Daoy (cell line): ENCODE data around the gene WWP2. TPM values are rescaled to one million over a fixed set of nuclear protein-coding genes. Genes with fewer than 3 reads are reported as not detected.
"Not testable (repeated sequence)": the region's sequence is repeated elsewhere in the genome, so short reads cannot be mapped to it uniquely, and the experiment has no call there.

Experiments
- DNase-seq: peaks from one replicate; pipeline ENCODE4 v3.0.0-alpha.2; 2015; ENCODE audit warnings: low read depth
- total RNA-seq: library from RNA; depleted of rRNA; stranded (reverse); fragments of >200 nt; shearing (Covaris generic); gene quantifications from 2 replicates; pipeline ENCODE4 v1.2.3, GENCODE V29; 2014

Gene WWP2
- total RNA-seq, 1 experiment from 2014 or later: 15.7 TPM

DNA sequence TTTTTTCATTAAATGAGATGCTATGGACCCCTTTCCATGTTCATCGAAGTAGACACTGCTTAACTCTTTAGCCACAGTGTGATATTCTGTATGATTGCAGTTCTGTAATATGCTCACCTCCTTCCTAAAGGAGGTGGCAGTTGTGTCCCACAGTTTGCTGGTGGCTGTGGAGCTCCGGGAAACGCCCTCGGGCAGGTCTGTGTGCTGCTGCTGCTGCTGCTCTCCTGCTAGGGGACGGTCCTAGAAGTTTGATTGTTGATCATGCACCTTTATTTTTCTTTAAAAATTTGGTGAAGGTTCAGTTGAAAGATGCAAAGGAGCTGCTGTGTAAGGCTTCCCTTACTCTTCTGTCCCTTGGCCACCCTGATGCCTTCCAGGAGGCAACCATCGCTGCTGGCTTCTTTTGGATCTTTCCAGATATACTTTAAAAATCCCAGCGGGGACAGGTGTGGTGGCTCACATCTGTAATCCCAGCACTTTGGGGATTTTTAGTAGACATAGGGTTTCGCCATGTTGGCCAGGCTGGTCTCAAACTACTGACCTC is 180.6 kb downstream of the WWP2 start:
- no peak for DNase-seq

DNA sequence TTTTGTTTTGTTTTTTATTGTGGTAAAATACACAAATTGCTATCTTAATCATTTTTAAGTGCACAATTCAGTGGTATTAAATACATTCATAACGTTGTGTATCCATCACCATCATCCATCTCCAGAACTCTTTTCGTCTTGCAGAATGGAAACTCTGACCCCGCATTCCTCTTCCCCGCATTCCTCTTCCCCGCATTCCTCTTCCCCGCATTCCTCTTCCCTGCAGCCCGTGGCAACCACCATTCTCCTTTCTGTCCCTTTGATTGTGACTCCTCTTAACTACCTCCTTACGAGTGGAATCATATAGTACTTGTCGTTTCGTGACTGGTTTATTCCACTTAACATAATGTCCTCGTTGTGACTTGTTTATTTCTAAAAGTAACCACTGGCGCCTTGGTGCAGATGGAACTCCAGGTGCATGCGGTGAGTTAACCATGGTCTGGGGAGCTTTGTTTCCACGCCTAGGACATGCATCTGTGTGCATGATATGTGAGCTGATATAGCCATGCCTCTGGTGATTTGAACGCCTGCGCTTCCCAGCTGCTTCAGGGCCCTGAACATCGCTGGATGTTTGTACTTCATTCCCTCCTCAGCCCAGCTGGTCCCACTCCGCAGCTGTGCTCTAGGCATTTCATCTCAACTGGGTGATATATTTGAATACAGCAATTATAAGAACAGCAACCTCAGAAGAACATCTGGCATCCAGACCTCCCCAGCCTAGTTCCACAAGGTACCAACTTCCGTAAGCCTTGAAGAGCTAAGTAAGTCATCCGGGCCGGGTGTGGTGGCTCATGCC is 181.3 kb downstream of the WWP2 start:
- not testable (repeated sequence) for DNase-seq

DNA sequence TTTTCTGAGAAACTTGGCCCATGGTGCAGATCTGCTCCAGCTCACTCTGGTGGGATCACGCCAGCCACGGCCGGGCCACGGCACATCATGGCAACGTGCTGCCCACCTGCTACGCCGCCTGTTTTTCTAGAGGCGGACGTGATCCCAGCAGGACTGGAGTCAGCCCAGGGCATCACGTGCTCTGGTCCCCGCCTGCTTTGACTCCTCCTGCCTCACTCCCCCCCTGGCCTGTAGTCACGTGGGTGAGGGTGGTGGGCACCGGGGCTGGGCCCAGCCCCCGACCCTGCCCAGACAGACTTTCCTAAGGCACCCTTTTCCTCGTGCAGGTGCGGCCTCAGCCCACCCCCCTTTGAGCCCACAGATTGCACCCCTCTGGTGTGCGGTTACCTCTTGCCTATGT is 188.3 kb downstream of the WWP2 start:
- DNase-seq: not testable (repeated sequence)

DNA sequence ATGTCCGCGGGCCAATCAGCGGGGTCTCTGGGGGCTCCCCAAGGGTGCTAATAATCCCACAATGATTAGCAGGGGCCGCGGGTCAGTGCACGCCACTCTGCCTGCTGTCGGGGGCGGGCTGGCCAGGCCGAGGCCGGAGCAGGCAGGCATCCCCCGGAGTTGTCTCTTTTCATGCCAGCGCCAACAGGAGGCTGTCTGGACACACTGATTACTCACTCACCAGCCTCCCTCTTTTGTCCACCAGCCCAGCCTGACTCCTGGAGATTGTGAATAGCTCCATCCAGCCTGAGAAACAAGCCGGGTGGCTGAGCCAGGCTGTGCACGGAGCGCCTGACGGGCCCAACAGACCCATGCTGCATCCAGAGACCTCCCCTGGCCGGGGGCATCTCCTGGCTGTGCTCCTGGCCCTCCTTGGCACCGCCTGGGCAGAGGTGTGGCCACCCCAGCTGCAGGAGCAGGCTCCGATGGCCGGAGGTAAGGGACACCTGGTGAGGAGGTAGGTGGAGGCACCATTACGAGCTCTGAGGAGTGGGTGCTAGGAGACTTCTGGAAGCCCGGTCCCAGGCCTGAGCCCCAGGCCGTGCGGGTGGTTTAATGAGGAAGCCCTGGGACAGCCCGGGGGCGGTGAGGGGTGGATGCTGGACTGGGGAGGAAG is 189.0 kb downstream of the WWP2 start, which contains the start of gene CLEC18A:
CLEC18A (plus strand) TSS at position 318 of the 655 bp plus-strand sequence; CDS start at position 351, 33 bp downstream.
- DNase-seq: not testable (repeated sequence)

DNA sequence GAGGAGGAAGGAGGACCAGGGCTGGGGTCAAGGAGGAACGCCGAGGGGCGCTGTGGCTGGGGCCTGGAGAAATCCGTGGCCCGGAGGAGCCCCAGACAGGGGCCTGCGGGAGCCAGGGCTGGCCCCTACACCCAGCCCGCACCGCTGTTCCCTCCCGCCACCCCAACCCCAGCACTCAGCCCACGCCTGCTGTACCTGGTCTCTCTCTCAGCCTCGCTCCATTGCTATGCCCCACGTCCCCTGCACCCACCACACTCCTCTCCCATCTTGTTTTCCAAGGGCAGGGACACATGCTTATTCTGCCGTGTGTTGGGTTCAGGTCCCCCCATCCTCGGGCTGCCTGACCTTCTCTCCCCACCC is 189.5 kb downstream of the WWP2 start:
- not testable (repeated sequence) for DNase-seq

DNA sequence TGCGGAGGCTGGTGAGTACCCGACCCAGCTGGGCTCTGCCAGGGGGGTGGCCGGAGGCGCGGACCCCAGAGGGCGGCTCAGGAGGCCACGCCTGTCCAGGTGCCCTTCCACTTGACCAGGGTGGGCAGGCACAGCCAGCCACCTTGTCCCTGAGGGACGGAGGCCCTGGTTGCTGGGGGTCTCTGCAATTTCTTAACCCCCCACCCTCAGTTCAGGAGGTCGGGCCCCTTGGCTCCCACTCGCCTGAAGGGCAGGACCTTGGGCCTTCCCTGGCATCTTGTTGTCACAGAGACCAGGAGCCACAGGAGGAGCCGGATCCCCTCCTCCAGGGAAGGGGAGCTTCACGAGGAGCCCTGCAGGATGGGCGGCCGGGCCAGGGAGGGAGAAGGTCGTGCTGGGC is 190.0 kb downstream of the WWP2 start:
- DNase-seq: not testable (repeated sequence)

DNA sequence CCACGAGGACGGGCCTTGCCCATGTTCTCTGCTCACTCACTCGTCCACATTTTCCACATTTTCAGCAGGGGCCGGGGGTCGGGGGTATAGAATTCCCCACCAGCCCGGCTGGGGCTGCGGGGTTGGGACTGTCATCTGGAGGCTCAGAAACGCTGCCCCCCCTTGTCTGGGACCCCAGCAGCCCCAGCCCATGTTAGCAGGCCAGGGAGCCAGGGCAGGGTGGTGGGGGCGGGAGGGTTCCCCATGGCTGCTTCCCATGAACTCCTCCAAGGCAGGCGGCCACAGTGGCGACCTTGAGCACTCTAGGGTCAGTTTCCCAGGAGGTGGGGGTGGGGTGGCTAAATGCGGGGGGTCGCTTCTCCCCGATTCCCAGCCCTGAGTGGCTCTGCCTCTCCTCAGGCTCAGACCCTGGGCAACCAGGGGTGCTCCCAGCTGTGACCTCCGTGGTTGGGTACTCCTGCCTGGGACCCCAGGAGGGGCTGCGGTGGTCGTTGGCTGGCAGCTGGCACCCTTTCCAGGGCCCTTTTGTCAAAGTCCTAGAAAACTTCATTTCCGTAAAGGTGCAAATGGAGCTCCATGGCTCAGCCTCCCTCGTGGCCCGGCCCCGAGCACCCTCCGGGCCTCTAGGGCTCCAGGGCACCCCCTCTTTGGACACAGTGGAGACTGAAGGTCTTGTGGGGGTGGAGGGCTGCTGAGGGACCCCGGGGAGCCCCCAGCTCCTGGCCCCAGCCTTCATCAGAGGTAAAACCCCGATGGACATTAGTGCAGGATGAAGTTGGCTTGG is 190.6 kb downstream of the WWP2 start:
- DNase-seq: not testable (repeated sequence)

DNA sequence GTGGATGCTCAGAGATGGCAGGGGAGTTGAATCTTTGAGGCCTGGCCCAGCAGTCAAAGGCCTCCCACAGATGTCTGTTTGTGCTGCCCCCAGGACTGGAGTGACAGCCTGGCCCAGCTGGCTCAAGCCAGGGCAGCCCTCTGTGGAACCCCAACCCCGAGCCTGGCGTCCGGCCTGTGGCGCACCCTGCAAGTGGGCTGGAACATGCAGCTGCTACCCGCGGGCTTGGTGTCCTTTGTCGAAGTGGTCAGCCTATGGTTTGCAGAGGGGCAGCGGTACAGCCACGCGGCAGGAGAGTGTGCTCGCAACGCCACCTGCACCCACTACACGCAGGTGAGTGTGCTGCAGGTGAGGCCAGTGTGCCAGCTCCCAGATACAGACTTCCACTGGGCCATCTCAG is 192.1 kb downstream of the WWP2 start:
- not testable (repeated sequence) for DNase-seq

DNA sequence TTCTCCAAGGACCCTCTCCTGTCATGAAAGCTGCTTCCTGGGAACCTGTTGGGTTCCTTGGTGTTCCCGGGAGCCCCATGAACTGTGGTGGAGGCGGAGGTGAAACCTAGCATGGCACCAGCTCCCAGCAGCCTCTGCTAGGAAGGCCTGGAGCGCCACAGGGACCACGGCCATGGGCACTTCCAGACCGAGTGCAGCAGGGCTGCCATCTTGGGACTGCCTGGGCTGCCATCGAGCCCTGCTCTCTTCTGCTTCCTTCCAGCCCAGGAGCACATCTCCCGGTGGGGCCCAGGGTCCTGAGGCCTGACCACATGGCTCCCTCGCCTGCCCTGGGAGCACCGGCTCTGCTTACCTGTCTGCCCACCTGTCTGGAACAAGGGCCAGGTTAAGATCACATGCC is 201.2 kb downstream of the WWP2 start:
- not testable (repeated sequence) for DNase-seq

DNA sequence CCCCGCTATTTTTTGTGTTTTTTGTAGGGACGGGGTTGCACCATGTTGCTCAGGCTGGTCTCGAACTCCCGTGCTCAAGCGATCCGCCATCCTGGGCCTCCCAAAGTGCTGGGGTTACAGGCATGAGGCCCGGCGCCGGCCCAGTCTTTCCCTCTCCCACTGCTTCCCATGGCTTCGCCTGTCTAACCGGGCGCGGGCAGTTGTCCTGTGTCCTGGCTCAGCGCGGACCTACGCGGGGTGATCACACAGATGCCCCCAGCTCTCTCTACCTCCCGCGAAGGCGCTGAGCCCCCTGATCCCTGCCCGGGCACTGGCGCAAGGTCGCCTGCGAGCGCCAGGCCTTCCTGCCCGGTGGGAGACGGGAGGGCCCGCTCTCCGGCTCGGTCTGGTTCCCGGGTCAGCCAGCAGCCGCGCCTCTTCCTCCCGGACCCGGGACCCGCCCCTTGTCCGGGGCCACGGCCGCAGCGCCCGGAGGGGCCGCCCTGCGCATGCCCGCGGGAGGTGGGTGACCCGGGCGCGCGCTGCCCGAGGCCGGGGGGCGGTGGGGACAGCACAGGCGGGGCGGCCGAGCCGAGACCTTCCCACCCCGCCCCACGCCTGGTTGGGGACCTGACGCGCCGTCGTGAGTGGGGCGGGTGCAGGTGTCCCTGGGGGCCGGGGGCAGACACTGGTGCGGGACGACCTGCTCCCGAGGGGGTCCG is 203.0 kb downstream of the WWP2 start:
- peak; percentile 65 for DNase-seq

DNA sequence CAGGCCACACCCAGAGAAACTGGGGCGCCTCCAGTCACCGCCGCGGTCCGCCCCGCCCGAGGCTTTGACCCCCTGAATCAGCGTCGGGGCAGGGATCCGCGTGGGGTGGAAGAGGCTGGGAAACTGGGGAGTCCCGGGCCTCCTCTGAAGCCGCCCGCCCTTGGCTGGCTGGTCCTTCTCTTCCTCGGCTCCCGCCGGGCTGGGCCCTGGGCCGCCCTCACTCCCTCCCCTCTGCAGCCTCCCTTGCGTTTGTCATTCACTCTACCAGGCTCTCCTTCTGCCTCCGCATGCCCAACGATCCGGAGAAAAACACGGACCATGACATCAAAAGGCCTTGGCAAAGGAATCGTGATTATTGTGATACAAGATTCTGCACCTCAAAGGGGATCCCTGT is 203.5 kb downstream of the WWP2 start:
- DNase-seq: not testable (repeated sequence)

DNA sequence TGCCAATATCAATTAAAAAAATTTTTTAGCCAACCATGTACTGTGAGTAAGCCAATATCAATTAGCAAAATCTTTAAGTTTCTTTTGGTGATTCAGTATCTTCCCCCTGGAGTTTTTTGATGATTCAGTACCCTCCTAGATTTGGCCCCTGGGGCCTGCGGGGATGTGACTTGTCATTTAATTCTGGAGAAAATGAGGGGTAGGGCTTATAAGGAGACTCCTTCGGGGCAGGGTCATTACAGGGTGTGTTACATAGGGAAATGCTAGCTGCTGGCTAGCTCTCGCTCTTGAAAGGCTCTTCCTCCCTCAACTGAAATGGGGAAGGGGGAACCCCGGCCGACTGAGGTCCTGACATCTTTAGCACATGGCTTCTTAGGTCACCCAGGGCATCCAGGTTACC is 205.6 kb downstream of the WWP2 start:
- DNase-seq: not testable (repeated sequence)

DNA sequence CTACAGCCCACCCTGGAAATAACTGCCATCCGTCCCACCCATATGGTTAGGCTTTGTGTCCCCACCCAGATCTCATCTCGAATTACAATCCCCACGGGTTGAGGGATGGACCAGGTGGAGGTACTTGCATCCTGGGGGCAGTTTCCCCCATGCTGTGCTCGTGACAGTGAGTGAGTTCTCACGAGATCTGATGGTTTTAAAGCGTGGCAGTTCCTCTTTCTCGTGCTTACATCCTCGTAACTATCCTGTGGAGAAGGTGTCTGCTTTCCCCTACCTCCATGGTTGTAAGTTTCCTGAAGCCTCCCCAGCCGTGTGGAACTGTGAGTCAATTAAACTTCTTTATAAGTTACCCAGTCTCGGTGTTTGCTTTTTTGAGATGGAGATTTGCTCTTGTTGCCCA is 206.0 kb downstream of the WWP2 start:
- DNase-seq: not testable (repeated sequence)

DNA sequence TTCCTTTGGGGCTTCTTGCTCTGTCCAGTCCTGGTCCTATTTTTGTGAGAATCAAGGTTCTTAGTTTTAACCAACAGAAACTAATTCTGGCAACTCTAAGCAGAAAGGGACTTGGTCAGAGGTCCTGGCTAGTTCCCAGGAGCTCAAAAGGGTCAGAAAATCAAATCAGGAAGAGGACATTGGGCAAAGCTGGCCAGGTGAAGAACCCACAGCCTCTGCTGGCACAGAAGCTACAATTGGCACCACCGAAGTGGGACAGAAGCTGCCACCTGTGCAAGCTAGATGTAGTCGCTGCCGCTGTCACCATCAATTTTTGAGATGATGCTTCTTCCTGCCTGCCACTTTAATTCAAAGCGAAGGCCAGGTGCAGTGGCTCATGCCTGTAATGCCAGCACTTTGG is 207.5 kb downstream of the WWP2 start:
- DNase-seq: not testable (repeated sequence)

DNA sequence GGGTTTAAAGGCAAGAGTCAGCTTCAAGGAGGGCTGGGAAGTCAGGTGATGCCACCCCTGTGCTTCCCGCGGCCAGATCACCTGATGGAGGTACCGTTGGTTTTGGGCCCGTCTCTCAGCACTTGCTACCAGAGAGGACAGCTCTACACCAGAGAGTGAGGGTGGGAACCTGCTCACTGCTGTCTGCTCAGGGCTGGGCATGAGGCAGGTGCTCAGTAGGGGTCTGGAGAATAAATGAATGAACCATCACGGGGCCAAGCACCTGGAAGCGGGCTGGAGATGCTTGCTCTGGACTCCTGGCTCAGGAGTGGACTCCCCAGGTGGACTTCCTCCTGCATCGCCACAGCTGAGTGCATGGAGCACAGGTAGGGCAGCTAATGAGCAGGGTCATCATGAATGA is 210.0 kb downstream of the WWP2 start:
- DNase-seq: not testable (repeated sequence)

DNA sequence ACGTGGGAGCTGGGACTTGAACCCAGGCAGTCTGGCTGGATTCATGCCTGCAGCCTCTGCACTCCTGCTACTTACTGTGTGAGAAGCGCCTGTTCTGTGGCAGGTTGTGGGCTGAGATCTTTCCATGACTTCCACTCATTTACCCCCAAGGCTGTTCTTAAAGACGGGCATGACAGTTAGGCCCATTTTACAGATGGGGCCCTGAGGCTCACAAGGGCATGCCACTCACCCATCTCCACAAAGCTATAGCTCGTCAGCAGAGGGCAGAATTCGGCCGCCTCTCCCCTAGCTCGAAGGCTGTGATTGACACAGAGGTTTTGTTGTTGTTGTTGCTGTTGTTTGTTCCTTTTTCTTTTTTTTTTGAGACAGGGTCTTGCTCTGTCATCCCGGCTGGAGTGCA is 210.8 kb downstream of the WWP2 start:
- not testable (repeated sequence) for DNase-seq

DNA sequence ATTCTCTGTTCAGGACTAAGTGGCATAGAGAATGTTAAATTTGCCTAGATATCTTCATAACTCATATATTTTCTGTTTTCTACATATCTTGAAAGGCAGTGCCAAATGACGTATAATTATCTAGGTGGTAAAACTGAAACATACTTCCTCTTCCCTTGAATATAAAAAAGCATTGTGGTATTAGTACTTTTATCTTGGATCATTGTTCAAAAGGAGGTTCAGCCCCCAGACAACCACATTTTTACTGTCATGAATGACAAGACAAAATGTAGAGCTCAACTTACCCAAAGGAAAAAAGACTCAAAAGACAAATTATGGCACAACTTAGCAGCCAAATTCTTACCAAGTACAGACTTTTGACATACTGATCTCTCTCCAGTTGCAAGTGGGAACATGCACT is 223.1 kb downstream of the WWP2 start:
- DNase-seq: not testable (repeated sequence)
